GM12892 (cell line): ENCODE measurements around the gene SMNDC1.

ENCODE experiments used
- POLR2A ChIP-seq: IDR thresholded peaks from 2 replicates; pipeline ENCODE4 v1.6.1; 2011; ENCODE audit warnings: low read depth, low read length, control low read depth
- POLR2AphosphoS5 ChIP-seq: IDR thresholded peaks from 2 replicates; pipeline ENCODE4 v1.6.1; 2011; ENCODE audit warnings: low read depth, low read length, control low read depth
- TAF1 ChIP-seq: IDR thresholded peaks from 2 replicates; pipeline ENCODE4 v1.6.1; 2011; ENCODE audit warnings: low read depth, mild to moderate bottlenecking, control low read depth, low read length, borderline replicate concordance

GRCh38 chr10:110274647-110275046 is 30.1 kb downstream of the SMNDC1 start:
- TF ChIP-seq POLR2A (no peak), POLR2AphosphoS5 (no peak), TAF1 (no peak)
